GDM1 (cell line): ENCODE measurements around the gene ST14.
"Not testable (repeated sequence)": the region's sequence is repeated elsewhere in the genome, so short reads cannot be mapped to it uniquely, and the experiment has no call there.

Experiments
- DNase-seq: peaks from one replicate; lab custom pipeline; 2025; lab: John Stamatoyannopoulos, UW

Gene ST14

DNA sequence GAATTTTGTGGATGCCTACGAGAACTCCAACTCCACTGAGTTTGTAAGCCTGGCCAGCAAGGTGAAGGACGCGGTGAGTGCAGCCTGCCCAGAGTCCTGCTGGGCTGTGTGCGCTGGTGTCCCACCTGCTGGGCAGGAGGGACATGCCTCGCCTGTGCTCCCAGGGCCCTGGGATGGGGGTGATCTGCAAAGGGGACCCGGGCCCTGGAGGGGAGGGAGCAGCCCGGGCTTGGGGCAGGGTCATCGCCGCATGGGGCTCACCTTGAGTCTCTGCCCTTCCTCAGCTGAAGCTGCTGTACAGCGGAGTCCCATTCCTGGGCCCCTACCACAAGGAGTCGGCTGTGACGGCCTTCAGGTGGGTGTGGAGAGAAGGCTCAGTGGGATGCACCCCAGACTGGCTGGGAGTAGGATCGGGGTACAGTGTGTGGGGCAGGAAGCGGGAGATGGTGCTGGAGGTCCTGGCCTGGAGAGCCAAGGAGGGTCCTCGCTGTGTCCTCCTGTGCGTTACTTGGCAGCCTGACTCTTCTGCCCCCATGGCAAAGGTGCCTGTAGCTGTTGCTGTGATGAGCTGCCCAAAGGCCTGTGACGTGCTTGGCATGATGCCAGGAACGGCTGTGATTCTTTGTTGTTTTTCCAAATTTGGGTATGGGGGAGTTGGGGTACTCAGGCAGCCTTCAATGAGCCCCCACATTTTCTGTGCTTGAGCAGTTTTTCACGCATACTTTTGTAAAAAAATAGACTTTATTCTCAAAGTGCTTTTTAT lies 29.2 kb downstream of the ST14 start:
- no peak for DNase-seq

DNA sequence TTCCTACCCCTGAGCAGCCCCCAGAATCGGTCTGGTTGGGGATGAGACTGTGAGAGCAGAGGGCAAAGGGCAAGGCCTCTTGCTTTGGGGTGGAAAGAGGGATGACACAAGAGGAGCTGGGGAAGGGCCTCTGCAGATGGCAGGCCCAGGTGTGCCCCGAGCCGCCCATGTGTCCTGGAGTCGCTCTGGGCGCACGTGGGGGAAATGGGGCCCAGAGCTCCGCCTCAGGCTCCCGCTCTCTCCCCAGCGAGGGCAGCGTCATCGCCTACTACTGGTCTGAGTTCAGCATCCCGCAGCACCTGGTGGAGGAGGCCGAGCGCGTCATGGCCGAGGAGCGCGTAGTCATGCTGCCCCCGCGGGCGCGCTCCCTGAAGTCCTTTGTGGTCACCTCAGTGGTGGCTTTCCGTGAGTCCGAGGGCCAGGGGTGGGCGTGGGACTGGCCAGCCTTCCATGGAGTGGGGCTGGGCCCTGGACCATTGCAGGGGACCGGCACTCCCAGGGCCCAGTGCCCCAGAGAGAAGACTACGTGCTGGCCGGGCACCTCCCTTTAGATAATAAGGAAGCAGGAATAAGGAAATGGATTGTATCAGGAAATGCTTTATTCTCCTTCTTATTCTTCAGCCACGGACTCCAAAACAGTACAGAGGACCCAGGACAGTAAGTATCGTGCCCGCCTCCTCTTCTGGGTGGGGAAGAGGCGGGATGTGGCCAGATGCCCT lies 30.1 kb downstream of the ST14 start:
- no peak for DNase-seq

GRCh38 chr11:130190371-130190881 lies 30.8 kb downstream of the ST14 start:
- DNase-seq = no peak

DNA sequence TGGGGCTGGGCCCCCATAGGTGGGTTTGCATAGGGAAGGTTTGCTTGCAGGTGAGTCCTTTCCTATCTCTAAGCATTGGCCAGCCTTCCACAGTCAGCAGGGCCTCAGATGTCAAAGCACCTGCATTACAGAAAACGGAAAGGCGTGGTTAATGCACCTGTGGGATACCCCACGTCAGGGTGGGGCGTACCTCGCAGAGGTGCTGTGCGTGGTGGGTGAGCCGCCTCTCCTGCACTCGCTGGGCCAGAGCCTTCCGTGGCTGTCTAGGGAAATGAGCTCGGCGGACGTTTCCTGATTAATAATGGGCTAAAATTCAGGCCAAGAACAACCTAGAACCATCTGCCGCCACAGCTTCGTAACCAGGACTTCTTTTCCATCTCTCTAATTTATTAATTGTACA lies 32.3 kb downstream of the ST14 start:
- DNase-seq = no peak

DNA sequence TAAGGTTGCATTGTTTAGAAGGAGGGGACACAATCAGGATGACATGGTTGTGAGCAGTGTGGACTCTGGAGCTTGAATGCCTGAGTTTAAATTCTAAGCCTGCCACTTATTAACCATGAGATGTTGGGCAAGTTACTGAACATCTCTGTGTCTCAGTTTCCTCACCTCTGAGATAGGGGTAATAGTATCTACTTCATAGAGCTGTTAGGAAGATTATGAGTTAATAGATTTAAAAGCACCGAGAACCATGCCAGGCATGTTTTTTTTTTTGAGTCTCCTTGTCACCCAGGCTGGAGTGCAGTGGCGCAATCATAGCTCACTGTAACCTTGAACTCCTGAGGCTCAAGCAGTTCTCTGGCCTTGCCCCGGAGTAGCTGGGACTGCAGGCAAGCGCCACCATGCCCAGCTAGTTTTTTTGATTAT lies 33.3 kb downstream of the ST14 start:
- no peak for DNase-seq

DNA sequence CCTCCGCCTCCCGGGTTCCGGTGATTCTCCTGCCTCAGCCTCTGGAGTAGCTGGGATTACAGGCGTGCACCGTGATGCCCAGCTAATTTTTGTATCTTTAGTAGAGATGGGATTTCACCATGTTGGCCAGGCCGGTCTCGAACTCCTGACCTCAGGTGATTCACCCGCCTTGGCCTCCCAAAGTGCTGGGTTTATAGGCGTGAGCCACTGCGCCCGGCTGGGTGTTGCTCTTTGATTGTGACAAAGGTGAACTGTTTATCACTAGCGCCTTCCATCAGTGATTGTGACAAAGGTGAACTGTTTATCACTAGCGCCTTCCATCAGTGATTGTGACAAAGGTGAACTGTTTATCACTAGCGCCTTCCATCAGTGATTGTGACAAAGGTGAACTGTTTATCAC lies 34.0 kb downstream of the ST14 start:
- not testable (repeated sequence) for DNase-seq

DNA sequence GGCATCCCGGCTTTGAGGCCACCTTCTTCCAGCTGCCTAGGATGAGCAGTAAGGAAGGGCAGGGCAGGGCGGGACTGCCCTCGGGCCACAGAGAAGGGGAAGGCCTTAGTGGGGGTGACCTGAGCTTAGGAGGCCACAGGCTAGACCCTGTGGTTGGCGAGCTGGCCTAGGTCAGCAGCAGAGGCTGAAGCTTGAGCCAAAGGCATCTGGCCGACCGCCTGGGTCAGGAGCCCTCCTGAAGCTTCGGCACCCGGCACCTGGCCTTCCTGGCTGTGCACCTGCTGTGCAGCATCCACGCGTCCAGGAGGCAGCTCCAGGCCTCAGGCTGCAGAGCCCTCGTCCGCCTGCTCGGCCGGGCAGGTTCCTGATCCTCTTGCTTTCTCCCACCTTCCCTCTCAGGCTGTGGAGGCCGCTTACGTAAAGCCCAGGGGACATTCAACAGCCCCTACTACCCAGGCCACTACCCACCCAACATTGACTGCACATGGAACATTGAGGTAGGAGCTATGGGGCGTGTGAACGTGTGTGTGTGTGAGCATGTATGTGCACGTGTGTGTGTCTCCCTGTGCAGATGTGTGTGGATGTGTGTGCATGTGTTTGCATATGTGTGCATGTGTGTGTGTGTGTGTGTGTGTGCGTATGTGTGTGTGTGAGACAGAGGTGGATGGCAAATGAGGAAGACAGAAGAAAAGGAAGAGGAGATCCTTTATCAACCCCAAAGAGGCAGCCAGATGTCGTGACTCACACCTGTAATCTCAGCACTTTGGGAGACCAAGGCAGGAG lies 34.9 kb downstream of the ST14 start:
- no peak for DNase-seq

DNA sequence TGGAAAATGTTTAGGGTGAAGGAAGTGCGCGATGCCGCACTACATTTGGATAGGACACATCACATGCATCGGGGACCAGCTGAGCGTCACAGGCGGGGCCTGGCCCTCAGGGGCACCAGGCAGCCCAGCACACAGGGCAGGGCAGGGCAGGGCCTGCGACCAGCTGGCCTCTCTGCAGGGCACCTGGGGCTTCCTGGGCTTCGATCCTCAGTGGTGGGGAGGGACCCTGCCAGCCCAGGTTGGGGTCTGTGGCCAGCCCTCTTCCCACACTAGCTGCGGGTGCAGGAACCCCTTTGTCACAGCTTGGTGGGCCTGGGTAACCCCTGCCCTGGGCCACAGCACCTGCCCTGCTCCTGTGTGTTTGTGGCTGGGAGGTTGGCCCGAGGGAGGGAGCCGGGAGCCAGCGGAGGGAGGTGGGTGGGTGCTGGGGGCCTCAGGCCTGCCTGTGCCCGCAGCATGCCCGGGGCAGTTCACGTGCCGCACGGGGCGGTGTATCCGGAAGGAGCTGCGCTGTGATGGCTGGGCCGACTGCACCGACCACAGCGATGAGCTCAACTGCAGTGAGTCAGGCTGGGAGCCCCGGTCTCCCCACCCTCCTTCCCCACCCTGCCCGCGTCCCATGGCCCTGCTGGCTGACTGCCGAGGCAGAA lies 37.9 kb downstream of the ST14 start:
- DNase-seq = no peak

DNA sequence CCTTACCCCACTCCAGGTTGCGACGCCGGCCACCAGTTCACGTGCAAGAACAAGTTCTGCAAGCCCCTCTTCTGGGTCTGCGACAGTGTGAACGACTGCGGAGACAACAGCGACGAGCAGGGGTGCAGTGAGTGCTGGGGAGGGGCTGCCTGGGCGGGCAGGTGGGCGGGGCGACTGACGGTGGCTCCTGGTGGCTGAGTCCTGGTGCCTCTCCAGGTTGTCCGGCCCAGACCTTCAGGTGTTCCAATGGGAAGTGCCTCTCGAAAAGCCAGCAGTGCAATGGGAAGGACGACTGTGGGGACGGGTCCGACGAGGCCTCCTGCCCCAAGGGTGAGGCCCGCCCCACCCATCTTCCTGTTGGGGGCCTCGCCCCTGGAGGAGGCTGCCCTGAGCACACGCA lies 38.7 kb downstream of the ST14 start:
- DNase-seq = no peak

DNA sequence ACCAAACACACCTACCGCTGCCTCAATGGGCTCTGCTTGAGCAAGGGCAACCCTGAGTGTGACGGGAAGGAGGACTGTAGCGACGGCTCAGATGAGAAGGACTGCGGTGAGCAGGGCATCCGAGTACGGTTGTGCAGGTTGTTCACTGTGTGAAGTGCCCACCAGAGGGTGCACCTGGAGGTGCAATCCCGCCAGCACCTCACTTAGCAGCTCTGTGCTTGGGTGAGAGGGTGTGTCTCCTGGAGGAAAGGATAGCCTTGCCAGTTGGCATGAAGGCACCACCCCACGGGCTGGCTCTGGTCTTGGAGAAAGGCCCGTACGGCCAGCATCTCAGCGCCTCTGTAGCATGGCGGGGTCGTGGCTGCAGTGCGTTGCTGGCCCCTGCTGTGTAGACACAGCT lies 39.4 kb downstream of the ST14 start:
- no peak for DNase-seq

DNA sequence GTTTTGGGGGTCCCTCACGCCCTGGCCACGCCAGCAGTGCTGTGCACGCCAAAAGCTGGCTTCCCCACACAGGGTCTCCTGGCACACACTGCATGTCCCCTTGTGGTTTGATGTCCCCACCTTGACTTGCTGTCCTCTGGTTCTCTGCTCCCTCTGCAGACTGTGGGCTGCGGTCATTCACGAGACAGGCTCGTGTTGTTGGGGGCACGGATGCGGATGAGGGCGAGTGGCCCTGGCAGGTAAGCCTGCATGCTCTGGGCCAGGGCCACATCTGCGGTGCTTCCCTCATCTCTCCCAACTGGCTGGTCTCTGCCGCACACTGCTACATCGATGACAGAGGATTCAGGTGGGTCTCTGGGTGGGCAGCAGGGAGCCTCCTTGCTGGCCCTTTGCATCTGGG lies 40.2 kb downstream of the ST14 start:
- DNase-seq = no peak

GRCh38 chr11:130201026-130201425 lies 41.4 kb downstream of the ST14 start:
- no peak for DNase-seq

DNA sequence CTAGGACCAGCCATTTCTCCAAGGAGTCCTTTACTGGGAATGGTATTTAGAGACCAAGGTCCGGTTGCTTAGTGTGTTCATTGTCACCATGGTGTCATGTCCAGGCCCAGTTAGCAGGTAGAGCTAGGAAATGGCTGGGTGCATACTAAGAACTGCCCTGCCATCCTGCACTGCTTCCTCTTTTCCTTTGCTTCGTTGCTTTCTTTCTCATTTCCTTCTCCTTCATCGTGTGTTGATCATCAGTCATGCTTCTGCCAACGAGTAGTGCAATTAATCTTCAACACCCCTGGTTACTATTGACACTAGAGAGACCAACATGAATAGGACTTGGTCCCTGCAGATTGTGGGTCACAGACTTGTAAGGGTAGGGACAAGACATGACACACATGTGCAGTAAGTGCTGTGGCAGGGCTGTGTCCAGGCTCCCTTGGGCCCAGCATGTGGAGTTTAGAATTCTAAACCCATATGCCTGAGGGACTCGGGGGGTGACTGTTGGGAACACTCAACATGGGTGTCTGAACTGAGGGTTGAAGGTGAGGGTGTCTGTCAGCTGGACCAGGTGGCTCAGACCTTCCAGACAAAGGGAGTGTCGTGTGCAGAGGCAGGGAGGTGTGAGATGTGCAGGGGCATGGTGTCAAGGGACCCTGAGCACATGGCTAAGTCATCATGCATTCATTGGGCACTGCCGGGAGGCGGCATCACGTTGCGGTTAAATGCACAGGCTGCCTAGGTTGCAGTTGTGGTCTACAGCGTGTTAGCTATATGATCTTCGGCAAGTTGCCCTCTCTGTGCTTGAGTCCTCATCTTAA lies 42.6 kb downstream of the ST14 start:
- DNase-seq = no peak

GRCh38 chr11:130202818-130203689 lies 43.5 kb downstream of the ST14 start:
- no peak for DNase-seq

GRCh38 chr11:130203766-130204702 lies 44.5 kb downstream of the ST14 start:
- no peak for DNase-seq

GRCh38 chr11:130204703-130205095 lies 45.1 kb downstream of the ST14 start:
- DNase-seq = no peak

GRCh38 chr11:130206141-130206540 lies 46.6 kb downstream of the ST14 start:
- no peak for DNase-seq

- no peak for DNase-seq
Measured at GRCh38 chr11:130208241-130209127, 48.9 kb downstream of the ST14 start.
